ENCODE results near the gene CEP76.

The CEP76 gene

GRCh38 chr18:12721495-12722275 is 19.2 kb upstream of the CEP76 start:
- no peak for DNase-seq (ENCODE audit: low read depth)
- H3K4me3 ChIP-seq (ENCODE audit: low read depth, low read length): no peak overlapping the region

GRCh38 chr18:12711446-12711845 is 8.9 kb upstream of the CEP76 start:
- no peak overlapping the region for H3K4me3 ChIP-seq (ENCODE audit: low read depth, low read length)
- no peak for DNase-seq (ENCODE audit: low read depth)

- peak overlapping the region; percentile 91 for H3K4me3 ChIP-seq (ENCODE audit: low read depth, low read length)
- DNase-seq (ENCODE audit: low read depth): peak; percentile 9
These were observed 1.1 kb upstream of the CEP76 start for GRCh38 chr18:12703664-12704063.

- peak overlapping the region; percentile 91 for H3K4me3 ChIP-seq (ENCODE audit: low read depth, low read length)
- no peak for DNase-seq (ENCODE audit: low read depth)
These were observed 609 bp upstream of the CEP76 start for GRCh38 chr18:12703096-12703567.

- H3K4me3 ChIP-seq (ENCODE audit: low read depth, low read length): peak overlapping the region; percentile 91
- no peak for DNase-seq (ENCODE audit: low read depth)
These were observed 1.4 kb downstream of the CEP76 start for GRCh38 chr18:12701161-12701560.

- DNase-seq (ENCODE audit: low read depth): no peak
- no peak overlapping the region for H3K4me3 ChIP-seq (ENCODE audit: low read depth, low read length)
These were observed 2.8 kb downstream of the CEP76 start for GRCh38 chr18:12699747-12700146.

- no peak for DNase-seq (ENCODE audit: low read depth)
- H3K4me3 ChIP-seq (ENCODE audit: low read depth, low read length): no peak overlapping the region
These were observed 8.5 kb downstream of the CEP76 start for GRCh38 chr18:12694032-12694431.

- H3K4me3 ChIP-seq (ENCODE audit: low read depth, low read length): no peak overlapping the region
- no peak for DNase-seq (ENCODE audit: low read depth)
These were observed 10.3 kb downstream of the CEP76 start for GRCh38 chr18:12692206-12692605.

GRCh38 chr18:12689256-12689850 is 13.2 kb downstream of the CEP76 start:
- no peak for DNase-seq (ENCODE audit: low read depth)
- H3K4me3 ChIP-seq (ENCODE audit: low read depth, low read length): no peak overlapping the region

GRCh38 chr18:12686100-12686499 is 16.4 kb downstream of the CEP76 start:
- DNase-seq (ENCODE audit: low read depth): no peak
- H3K4me3 ChIP-seq (ENCODE audit: low read depth, low read length): no peak overlapping the region

GRCh38 chr18:12679183-12679786 is 23.2 kb downstream of the CEP76 start:
- no peak for DNase-seq (ENCODE audit: low read depth)
- H3K4me3 ChIP-seq (ENCODE audit: low read depth, low read length): peak overlapping the region; percentile 9

GRCh38 chr18:12668041-12668440 is 34.5 kb downstream of the CEP76 start:
- DNase-seq (ENCODE audit: low read depth): no peak
- H3K4me3 ChIP-seq (ENCODE audit: low read depth, low read length): no peak overlapping the region

GRCh38 chr18:12659904-12660605 is 42.5 kb downstream of the CEP76 start:
- no peak for DNase-seq (ENCODE audit: low read depth)
- H3K4me3 ChIP-seq (ENCODE audit: low read depth, low read length): no peak overlapping the region

GRCh38 chr18:12658426-12659138 is 43.9 kb downstream of the CEP76 start:
- H3K4me3 ChIP-seq (ENCODE audit: low read depth, low read length): peak overlapping the region; percentile 67
- no peak for DNase-seq (ENCODE audit: low read depth)

GRCh38 chr18:12657684-12658425 is 44.7 kb downstream of the CEP76 start, which contains the start of gene SPIRE1:
Gene SPIRE1 (minus strand): TSS chr18:12658107. CDS start chr18:12657866, 241 bp downstream.
- H3K4me3 ChIP-seq (ENCODE audit: low read depth, low read length): peak within 1 kb of the TSS; percentile 67
- DNase-seq (ENCODE audit: low read depth): no peak

- no peak for DNase-seq (ENCODE audit: low read depth)
- peak overlapping the region; percentile 67 for H3K4me3 ChIP-seq (ENCODE audit: low read depth, low read length)
These were observed 45.4 kb downstream of the CEP76 start for GRCh38 chr18:12656938-12657683.

GRCh38 chr18:12656605-12656937 is 46.0 kb downstream of the CEP76 start:
- DNase-seq (ENCODE audit: low read depth): no peak
- peak overlapping the region; percentile 67 for H3K4me3 ChIP-seq (ENCODE audit: low read depth, low read length)

GRCh38 chr18:12654971-12655370 is 47.6 kb downstream of the CEP76 start:
- no peak overlapping the region for H3K4me3 ChIP-seq (ENCODE audit: low read depth, low read length)
- DNase-seq (ENCODE audit: low read depth): no peak
